Stomach smooth muscle (tissue), 2 donors: ENCODE data around the gene VCAN.

Experiments
- H3K27ac ChIP-seq: one replicate; pipeline ENCODE4 v1.7.0; 2013; ENCODE audit warnings: mild to moderate bottlenecking, low read length, inconsistent platforms
- H3K27me3 ChIP-seq, 2 donors: one replicate each; pipeline ENCODE4 v1.7.0; 2013; ENCODE audit warnings: low read length in 2 of 2; ENCODE audit not compliant: insufficient read depth in 2 of 2, control insufficient read depth in 1 of 2
- H3K36me3 ChIP-seq, 2 donors: one replicate each; pipeline ENCODE4 v1.7.0; 2013; ENCODE audit warnings: low read length in 2 of 2; ENCODE audit not compliant: control insufficient read depth in 2 of 2, insufficient read depth in 2 of 2
- H3K4me1 ChIP-seq: one replicate; pipeline ENCODE4 v1.7.0; 2013; ENCODE audit warnings: low read length; ENCODE audit not compliant: control insufficient read depth, insufficient read depth
- H3K4me3 ChIP-seq, 2 donors: one replicate each; pipeline ENCODE4 v1.7.0; 2013; ENCODE audit warnings: low read length in 2 of 2
- H3K9ac ChIP-seq, 2 donors: one replicate each; pipeline ENCODE4 v1.7.0; 2013; ENCODE audit warnings: low read length in 2 of 2, mild to moderate bottlenecking in 1 of 2
- H3K9me3 ChIP-seq, 2 donors: one replicate each; pipeline ENCODE4 v1.7.0; 2013; ENCODE audit warnings: low read length in 2 of 2; ENCODE audit not compliant: control insufficient read depth in 2 of 2
- donor health status: healthy.
- donor health status: Pancreatic carcinoma.

VCAN gene

GRCh38 chr5:83496626-83497025 lies 25.1 kb downstream of the VCAN start:
- Histone ChIP-seq H3K27ac (no peak overlapping the region), H3K9ac (no peak overlapping the region), H3K36me3 (no peaks in the 10 kb centered on the region), H3K4me3 (no peak overlapping the region), H3K9me3 (peaks cover 0 to 2% of the 10 kb centered on the region in 2 donors), H3K4me1 (no peaks in the 10 kb centered on the region), H3K27me3 (no peaks in the 10 kb centered on the region)

GRCh38 chr5:83498585-83498984 lies 27.0 kb downstream of the VCAN start:
- H3K9ac ChIP-seq, result no peak overlapping the region

GRCh38 chr5:83503662-83504061 lies 32.1 kb downstream of the VCAN start:
- Histone ChIP-seq H3K4me3 (no peak overlapping the region), H3K4me1 (no peaks in the 10 kb centered on the region), H3K27me3 (no peaks in the 10 kb centered on the region), H3K9me3 (no peaks in the 10 kb centered on the region), H3K36me3 (no peaks in the 10 kb centered on the region), H3K9ac (no peak overlapping the region), H3K27ac (no peak overlapping the region)

More at GRCh38 chr5:83498585-83498984, 27.0 kb downstream of the VCAN start:
- Histone ChIP-seq H3K4me1 (no peaks in the 10 kb centered on the region), H3K9me3 (peaks cover 0 to 2% of the 10 kb centered on the region in 2 donors), H3K4me3 (no peak overlapping the region), H3K36me3 (no peaks in the 10 kb centered on the region), H3K27ac (no peak overlapping the region), H3K27me3 (no peaks in the 10 kb centered on the region)

DNA sequence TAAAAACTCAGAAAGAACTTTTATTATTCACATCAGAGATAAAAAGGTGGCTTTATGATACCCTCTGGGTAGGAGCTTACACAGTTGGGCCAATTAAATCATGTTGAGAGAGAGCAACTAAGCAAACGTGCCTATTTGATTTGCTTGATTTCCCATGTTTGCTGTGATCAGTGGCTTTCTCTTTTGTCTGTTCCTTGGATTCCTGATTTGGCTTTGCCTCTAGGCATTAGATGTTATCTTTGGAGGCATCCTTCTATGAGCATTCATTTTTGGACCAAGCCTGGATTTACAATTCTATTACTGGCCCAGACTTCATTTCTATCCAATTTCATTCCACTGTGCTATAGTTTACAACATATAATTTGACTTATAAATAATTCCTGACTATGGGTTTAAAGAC lies 35.9 kb downstream of the VCAN start:
- H3K9me3 ChIP-seq, result no peaks in the 10 kb centered on the region
- H3K36me3 ChIP-seq, result no peaks in the 10 kb centered on the region
- no peaks in the 10 kb centered on the region for H3K27me3 ChIP-seq
- H3K4me1 ChIP-seq, result no peaks in the 10 kb centered on the region
- H3K27ac ChIP-seq, result no peak overlapping the region
- H3K4me3 ChIP-seq, result no peak overlapping the region
- no peak overlapping the region for H3K9ac ChIP-seq

GRCh38 chr5:83509540-83509939 lies 38.0 kb downstream of the VCAN start:
- H3K4me3 ChIP-seq, result no peak overlapping the region
- no peak overlapping the region for H3K9ac ChIP-seq
- no peak overlapping the region for H3K27ac ChIP-seq
- H3K9me3 ChIP-seq, result no peaks in the 10 kb centered on the region
- no peaks in the 10 kb centered on the region for H3K4me1 ChIP-seq
- no peaks in the 10 kb centered on the region for H3K36me3 ChIP-seq
- H3K27me3 ChIP-seq, result no peaks in the 10 kb centered on the region

- Histone ChIP-seq H3K27ac (no peak overlapping the region), H3K36me3 (no peaks in the 10 kb centered on the region), H3K9me3 (no peaks in the 10 kb centered on the region), H3K4me3 (no peak overlapping the region), H3K27me3 (no peaks in the 10 kb centered on the region), H3K4me1 (no peaks in the 10 kb centered on the region), H3K9ac (peak overlapping the region in 1 of 2 donors; percentile 37)
Observed at GRCh38 chr5:83510260-83510659, 38.7 kb downstream of the VCAN start.

DNA sequence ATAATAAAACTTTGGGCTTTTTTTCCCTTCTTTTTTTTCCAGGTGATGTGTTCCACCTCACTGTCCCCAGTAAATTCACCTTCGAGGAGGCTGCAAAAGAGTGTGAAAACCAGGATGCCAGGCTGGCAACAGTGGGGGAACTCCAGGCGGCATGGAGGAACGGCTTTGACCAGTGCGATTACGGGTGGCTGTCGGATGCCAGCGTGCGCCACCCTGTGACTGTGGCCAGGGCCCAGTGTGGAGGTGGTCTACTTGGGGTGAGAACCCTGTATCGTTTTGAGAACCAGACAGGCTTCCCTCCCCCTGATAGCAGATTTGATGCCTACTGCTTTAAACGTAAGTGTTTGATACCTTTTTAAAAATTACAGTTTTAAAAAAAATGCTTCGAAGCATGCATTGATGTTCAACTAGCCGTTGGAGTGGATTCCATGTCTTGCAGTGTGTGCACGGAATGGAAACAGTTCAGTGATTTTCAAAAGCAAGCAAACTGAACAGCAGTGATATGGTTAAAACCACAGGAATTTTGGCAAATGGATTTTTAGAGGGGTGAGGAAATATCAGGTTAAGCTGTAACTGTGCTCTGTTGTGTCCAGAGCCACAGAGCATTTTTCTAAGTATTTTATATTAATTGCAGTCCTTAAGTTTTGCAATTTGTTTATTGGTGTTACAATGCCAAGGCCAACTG lies 40.7 kb downstream of the VCAN start:
- H3K9me3 ChIP-seq, result no peaks in the 10 kb centered on the region
- H3K27ac ChIP-seq, result no peak overlapping the region
- H3K4me3 ChIP-seq, result no peak overlapping the region
- no peaks in the 10 kb centered on the region for H3K4me1 ChIP-seq
- H3K9ac ChIP-seq, result no peak overlapping the region
- H3K27me3 ChIP-seq, result no peaks in the 10 kb centered on the region
- no peaks in the 10 kb centered on the region for H3K36me3 ChIP-seq

DNA sequence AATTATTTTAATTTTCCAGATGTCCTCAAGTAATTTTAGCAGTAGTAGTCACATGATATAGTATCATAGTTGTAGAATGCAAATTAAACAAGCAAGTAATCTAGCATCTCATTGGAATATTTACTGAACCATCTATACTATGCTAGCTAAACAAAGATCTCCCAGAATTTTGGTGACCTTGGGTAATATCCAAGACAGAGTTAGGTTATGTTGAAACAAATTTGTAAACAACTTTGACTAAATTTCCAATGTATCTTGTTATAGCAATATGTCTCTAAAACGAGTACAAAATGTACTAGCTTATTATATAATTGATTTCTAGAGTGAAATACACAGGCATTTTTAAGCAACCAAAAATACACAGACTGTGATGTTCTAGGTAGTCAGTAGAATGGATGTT lies 41.5 kb downstream of the VCAN start:
- Histone ChIP-seq H3K4me1 (no peaks in the 10 kb centered on the region), H3K9ac (no peak overlapping the region), H3K36me3 (no peaks in the 10 kb centered on the region), H3K27me3 (no peaks in the 10 kb centered on the region), H3K4me3 (no peak overlapping the region), H3K9me3 (no peaks in the 10 kb centered on the region), H3K27ac (no peak overlapping the region)

DNA sequence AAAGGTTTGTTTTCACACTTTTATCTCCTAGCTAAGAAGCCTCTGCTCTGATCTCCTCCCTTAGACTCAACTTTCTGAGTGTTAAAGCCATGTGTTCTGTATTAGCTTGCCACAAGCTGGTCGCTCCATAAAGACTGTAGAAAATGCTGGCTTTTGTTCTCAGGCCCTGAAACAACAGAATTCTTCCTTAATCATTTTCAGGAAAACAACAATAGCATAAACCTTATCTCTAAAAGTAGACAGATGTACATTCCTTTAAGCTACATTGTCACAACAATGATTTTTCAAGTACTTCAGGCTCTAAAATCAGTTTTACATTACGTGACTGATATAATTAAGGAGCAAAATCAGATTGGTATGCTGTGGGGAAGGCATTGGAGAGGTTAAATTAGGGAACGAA lies 41.9 kb downstream of the VCAN start:
- no peaks in the 10 kb centered on the region for H3K4me1 ChIP-seq
- H3K27ac ChIP-seq, result no peak overlapping the region
- no peak overlapping the region for H3K9ac ChIP-seq

DNA sequence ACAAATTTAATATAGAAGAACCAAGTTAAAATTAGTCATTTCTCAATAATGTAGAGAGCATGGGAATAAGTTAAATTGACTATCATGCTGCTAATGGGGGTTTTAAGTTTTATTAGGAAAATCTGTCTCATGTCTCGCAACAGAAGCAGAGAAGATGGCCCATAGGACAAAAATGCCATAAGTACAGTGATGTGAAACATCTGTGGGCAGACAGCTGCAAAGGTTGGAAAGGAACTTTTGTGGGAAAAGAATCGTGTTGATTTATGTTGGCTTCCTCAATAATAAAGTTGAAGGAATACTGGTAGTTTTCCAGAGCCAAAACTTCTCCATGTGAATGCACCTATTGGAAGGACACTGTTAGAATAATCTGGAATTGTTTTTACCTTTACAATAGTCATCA lies 44.8 kb downstream of the VCAN start:
- no peak overlapping the region for H3K27ac ChIP-seq

More for the DNA sequence above, 41.9 kb downstream of the VCAN start:
- H3K4me3 ChIP-seq, result no peak overlapping the region
- H3K9me3 ChIP-seq, result no peaks in the 10 kb centered on the region
- no peaks in the 10 kb centered on the region for H3K36me3 ChIP-seq
- H3K27me3 ChIP-seq, result no peaks in the 10 kb centered on the region

DNA sequence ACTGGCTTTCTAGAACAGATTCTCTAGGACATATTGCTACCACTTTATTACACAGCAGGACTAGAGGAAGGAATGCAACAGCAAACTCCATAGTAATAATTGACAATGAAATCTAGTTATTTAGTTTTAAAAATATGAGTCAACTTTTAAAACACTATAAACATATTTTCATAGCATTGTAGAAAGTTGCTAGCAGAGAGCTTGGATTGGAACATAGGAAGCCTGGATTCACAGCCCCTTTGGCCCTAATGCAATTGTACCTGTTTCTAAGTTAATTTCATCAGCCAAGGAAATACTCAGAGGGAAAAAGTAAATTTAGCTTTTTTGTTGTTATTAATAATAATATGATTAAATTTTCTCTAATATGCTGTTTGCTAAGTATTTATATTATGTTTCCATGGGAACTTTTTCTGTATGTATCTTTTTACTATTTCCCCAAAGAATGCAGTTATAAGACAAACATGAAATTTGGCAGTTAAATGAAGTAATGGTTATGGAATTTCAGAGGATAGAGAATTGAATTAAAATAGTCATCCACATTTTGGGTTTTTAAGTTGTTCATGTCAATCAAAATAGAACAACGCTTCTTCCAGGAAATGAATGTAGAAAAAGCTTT lies 45.6 kb downstream of the VCAN start:
- no peaks in the 10 kb centered on the region for H3K4me1 ChIP-seq
- H3K36me3 ChIP-seq, result no peaks in the 10 kb centered on the region
- no peaks in the 10 kb centered on the region for H3K27me3 ChIP-seq
- no peaks in the 10 kb centered on the region for H3K9me3 ChIP-seq
- no peak overlapping the region for H3K9ac ChIP-seq
- no peak overlapping the region for H3K27ac ChIP-seq
- H3K4me3 ChIP-seq, result no peak overlapping the region

More for the DNA sequence above, 44.8 kb downstream of the VCAN start:
- H3K36me3 ChIP-seq, result no peaks in the 10 kb centered on the region
- H3K4me1 ChIP-seq, result no peaks in the 10 kb centered on the region
- H3K9me3 ChIP-seq, result no peaks in the 10 kb centered on the region
- H3K9ac ChIP-seq, result no peak overlapping the region
- H3K27me3 ChIP-seq, result no peaks in the 10 kb centered on the region
- H3K4me3 ChIP-seq, result no peak overlapping the region
